GM15510 (cell line): Measurements from ENCODE around the gene OR6K3.

Experiments used
- POLR2A ChIP-seq: IDR thresholded peaks from 3 replicates; pipeline ENCODE4 v1.6.1; 2011; ENCODE audit warnings: borderline replicate concordance; ENCODE audit not compliant: insufficient read length; ENCODE audit errors: extremely low read depth

Gene OR6K3

GRCh38 chr1:158720620-158721019, at the start of gene OR6K3:
Gene OR6K3 (minus strand): TSS chr1:158720720. CDS start chr1:158718115, 2,605 bp downstream.
- TF ChIP-seq POLR2A, result no peak

- TF ChIP-seq POLR2A, result no peak
These were observed 33.9 kb upstream of the OR6K3 start, which contains the start of gene OR6K6 for GRCh38 chr1:158754420-158754819. Gene OR6K6 (plus strand): TSS chr1:158754720. CDS start chr1:158754888, 168 bp downstream.

GRCh38 chr1:158752155-158752712, 31.7 kb upstream of the OR6K3 start:
- no peak for TF ChIP-seq POLR2A

- TF ChIP-seq POLR2A, result no peak
These were observed 15.3 kb upstream of the OR6K3 start for GRCh38 chr1:158735848-158736247.

GRCh38 chr1:158732524-158732923, 12.0 kb upstream of the OR6K3 start:
- TF ChIP-seq POLR2A, result no peak

GRCh38 chr1:158731707-158732106, 11.2 kb upstream of the OR6K3 start:
- no peak for TF ChIP-seq POLR2A

- no peak for TF ChIP-seq POLR2A
These were observed 9.9 kb upstream of the OR6K3 start for GRCh38 chr1:158730453-158730852.

- TF ChIP-seq POLR2A, result no peak
These were observed 8.1 kb upstream of the OR6K3 start for GRCh38 chr1:158728510-158729225.

GRCh38 chr1:158724442-158724841, 3.9 kb upstream of the OR6K3 start:
- TF ChIP-seq POLR2A, result no peak

- no peak for TF ChIP-seq POLR2A
These were observed 856 bp downstream of the OR6K3 start for GRCh38 chr1:158719664-158720063.

GRCh38 chr1:158717344-158717743, 3.2 kb downstream of the OR6K3 start:
- TF ChIP-seq POLR2A, result no peak

GRCh38 chr1:158716335-158716734, 4.2 kb downstream of the OR6K3 start:
- no peak for TF ChIP-seq POLR2A

GRCh38 chr1:158714754-158715153, 5.8 kb downstream of the OR6K3 start:
- TF ChIP-seq POLR2A, result no peak

GRCh38 chr1:158711098-158711497, 9.4 kb downstream of the OR6K3 start:
- no peak for TF ChIP-seq POLR2A

- no peak for TF ChIP-seq POLR2A
These were observed 14.4 kb downstream of the OR6K3 start for GRCh38 chr1:158706096-158706495.

- no peak for TF ChIP-seq POLR2A
These were observed 20.0 kb downstream of the OR6K3 start, which contains the start of gene OR6K2 for GRCh38 chr1:158700552-158700951. Gene OR6K2 (minus strand): TSS chr1:158700652. CDS start chr1:158700652, 0 bp downstream.
